Measurements from ENCODE around the gene EYS. TPM values are rescaled to one million over a fixed set of nuclear protein-coding genes. Genes with fewer than 3 reads are reported as not detected.
"Not testable (repeated sequence)": the region's sequence is repeated elsewhere in the genome, so short reads cannot be mapped to it uniquely, and the experiment has no call there.

The EYS gene
- total RNA-seq, 1 donor from 2014 or later, result not detected

DNA sequence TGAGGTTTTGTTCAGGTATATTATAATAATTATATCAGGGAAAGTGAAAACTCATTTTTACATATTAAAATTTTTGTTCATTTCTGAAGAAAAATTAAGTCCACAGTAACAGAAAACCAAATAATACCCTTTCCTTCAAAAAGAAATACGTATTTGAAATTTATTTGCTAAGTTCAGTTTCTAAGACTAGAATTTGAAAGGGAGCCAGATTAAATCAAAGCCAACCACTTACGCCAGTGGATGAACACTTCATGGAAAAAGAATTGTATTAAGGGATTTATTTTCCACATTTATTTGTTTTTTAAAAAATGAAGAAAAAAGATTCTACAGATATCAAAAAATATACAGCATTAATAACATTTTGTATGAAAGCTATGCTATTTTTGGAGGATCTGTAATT lies 654.4 kb downstream of the EYS start:
- no peak for DNase-seq (ENCODE audit: low spot score)
- H3K9me3 Mint-ChIP-seq (ENCODE audit: unreplicated experiment), result no peaks in the 10 kb centered on the region
- H3K4me1 Mint-ChIP-seq (ENCODE audit: unreplicated experiment), result no peaks in the 10 kb centered on the region
- peaks cover 2% of the 10 kb centered on the region for H3K27me3 Mint-ChIP-seq (ENCODE audit: unreplicated experiment)
- H3K27ac Mint-ChIP-seq (ENCODE audit: unreplicated experiment), result no peak overlapping the region
- TF ChIP-seq CTCF (IDR thresholded peaks at IDR 0.05; ENCODE audit: unreplicated experiment), result no peak
- H3K4me3 Mint-ChIP-seq (ENCODE audit: unreplicated experiment), result no peak overlapping the region
- H3K36me3 Mint-ChIP-seq (ENCODE audit: low read depth, unreplicated experiment), result no peaks in the 10 kb centered on the region

DNA sequence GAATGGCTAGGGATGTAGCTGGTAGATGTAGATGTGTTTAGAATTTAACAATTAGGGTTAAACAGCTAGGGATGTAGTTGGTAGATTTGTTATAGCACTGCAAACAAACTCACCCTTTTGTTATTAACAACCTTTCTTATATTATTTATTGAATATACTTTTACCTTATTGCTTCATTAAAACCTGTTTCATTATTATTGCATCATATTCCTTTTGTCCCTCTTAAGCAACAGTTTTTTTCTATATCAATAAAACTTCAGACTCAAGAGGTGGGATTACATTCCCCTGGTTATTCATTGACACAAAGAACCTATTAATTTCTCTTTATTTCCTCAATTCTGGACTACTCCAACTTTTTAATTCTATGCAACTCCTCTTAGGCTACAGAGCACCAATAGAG lies 661.2 kb downstream of the EYS start:
- no peak overlapping the region for H3K4me3 Mint-ChIP-seq (ENCODE audit: unreplicated experiment)
- no peaks in the 10 kb centered on the region for H3K9me3 Mint-ChIP-seq (ENCODE audit: unreplicated experiment)
- no peaks in the 10 kb centered on the region for H3K4me1 Mint-ChIP-seq (ENCODE audit: unreplicated experiment)
- TF ChIP-seq CTCF (IDR thresholded peaks at IDR 0.05; ENCODE audit: unreplicated experiment), result no peak
- DNase-seq (ENCODE audit: low spot score), result no peak
- H3K27me3 Mint-ChIP-seq (ENCODE audit: unreplicated experiment), result no peaks in the 10 kb centered on the region
- no peak overlapping the region for H3K27ac Mint-ChIP-seq (ENCODE audit: unreplicated experiment)
- H3K36me3 Mint-ChIP-seq (ENCODE audit: low read depth, unreplicated experiment), result no peaks in the 10 kb centered on the region

- DNase-seq (ENCODE audit: low spot score), result no peak
- H3K36me3 Mint-ChIP-seq (ENCODE audit: low read depth, unreplicated experiment), result no peaks in the 10 kb centered on the region
- no peaks in the 10 kb centered on the region for H3K9me3 Mint-ChIP-seq (ENCODE audit: unreplicated experiment)
- H3K27me3 Mint-ChIP-seq (ENCODE audit: unreplicated experiment), result peaks cover 2% of the 10 kb centered on the region
- no peaks in the 10 kb centered on the region for H3K4me1 Mint-ChIP-seq (ENCODE audit: unreplicated experiment)
- no peak overlapping the region for H3K4me3 Mint-ChIP-seq (ENCODE audit: unreplicated experiment)
- H3K27ac Mint-ChIP-seq (ENCODE audit: unreplicated experiment), result no peak overlapping the region
- TF ChIP-seq CTCF (IDR thresholded peaks at IDR 0.05; ENCODE audit: unreplicated experiment), result no peak
Measured at GRCh38 chr6:65014006-65014405, 693.0 kb downstream of the EYS start.

DNA sequence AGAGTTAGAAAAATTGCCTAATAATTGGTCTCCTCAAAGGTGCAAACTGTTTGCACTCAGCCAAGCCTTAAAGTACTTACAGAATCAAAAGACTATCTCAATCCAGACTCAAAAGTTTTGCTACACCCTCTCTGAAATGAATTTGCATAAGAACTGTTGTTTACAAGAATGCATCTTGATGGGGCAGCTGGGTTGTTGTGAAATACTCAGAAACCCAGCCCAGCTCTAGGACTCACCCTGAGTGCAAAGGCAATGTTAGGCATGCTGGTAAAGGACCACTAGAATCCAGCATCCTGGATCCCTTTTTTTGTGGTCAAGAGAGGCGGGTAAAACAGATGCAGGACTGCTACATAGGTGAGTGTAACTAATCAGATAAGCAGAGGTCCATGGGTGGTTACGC lies 700.2 kb downstream of the EYS start:
- Mint-ChIP-seq H3K36me3 (ENCODE audit: low read depth, unreplicated experiment) (no peaks in the 10 kb centered on the region), H3K27ac (ENCODE audit: unreplicated experiment) (no peak overlapping the region), H3K9me3 (ENCODE audit: unreplicated experiment) (no peaks in the 10 kb centered on the region), H3K27me3 (ENCODE audit: unreplicated experiment) (peaks cover 2% of the 10 kb centered on the region), H3K4me3 (ENCODE audit: unreplicated experiment) (no peak overlapping the region), H3K4me1 (ENCODE audit: unreplicated experiment) (no peaks in the 10 kb centered on the region)
- DNase-seq (ENCODE audit: low spot score), result no peak
- TF ChIP-seq CTCF (IDR thresholded peaks at IDR 0.05; ENCODE audit: unreplicated experiment), result no peak

DNA sequence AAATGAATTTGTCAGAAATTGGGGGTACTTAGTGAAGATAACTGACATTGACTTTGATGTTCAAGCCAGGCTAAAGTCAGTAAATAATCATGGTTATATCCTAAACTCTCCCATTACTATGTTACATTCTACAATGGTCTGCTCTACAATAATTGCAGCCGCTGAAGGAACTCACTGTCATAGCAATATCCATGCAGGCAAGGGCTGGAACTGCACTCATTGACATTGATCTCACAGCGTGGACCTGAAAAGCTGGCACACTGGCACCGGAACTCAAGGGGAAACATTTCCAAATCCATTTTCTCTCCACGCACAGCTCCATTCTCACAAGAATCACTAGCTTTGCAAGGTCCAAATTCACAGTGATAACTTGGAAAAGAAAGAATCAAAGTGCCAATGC lies 702.7 kb downstream of the EYS start:
- Mint-ChIP-seq H3K36me3 (ENCODE audit: low read depth, unreplicated experiment) (no peaks in the 10 kb centered on the region), H3K27ac (ENCODE audit: unreplicated experiment) (no peak overlapping the region), H3K4me1 (ENCODE audit: unreplicated experiment) (no peaks in the 10 kb centered on the region), H3K27me3 (ENCODE audit: unreplicated experiment) (no peaks in the 10 kb centered on the region), H3K9me3 (ENCODE audit: unreplicated experiment) (no peaks in the 10 kb centered on the region), H3K4me3 (ENCODE audit: unreplicated experiment) (no peak overlapping the region)
- TF ChIP-seq CTCF (IDR thresholded peaks at IDR 0.05; ENCODE audit: unreplicated experiment), result no peak
- DNase-seq (ENCODE audit: low spot score), result no peak

- H3K4me1 Mint-ChIP-seq (ENCODE audit: unreplicated experiment); DNase-seq (ENCODE audit: low spot score); H3K36me3 Mint-ChIP-seq (ENCODE audit: low read depth, unreplicated experiment); H3K9me3 Mint-ChIP-seq (ENCODE audit: unreplicated experiment); H3K4me3 Mint-ChIP-seq (ENCODE audit: unreplicated experiment); H3K27me3 Mint-ChIP-seq (ENCODE audit: unreplicated experiment); H3K27ac Mint-ChIP-seq (ENCODE audit: unreplicated experiment): not testable (repeated sequence)
Measured at GRCh38 chr6:65002882-65003281, 704.1 kb downstream of the EYS start.

All from endothelial cell (in vitro differentiated cells).